SJCRH30 (cell line): ENCODE measurements around the gene LCOR. TPM values are rescaled to one million over a fixed set of nuclear protein-coding genes. Genes with fewer than 3 reads are reported as not detected.
A peak's percentile ranks its signal among the peaks of the same experiment; 100 is the strongest.

Experiments
- DNase-seq, 2 experiments: peaks; one replicate each; pipeline ENCODE4 v3.0.0-alpha.2; 2015 to 2020
- H3K27ac ChIP-seq: fragments of 250-450 bp; sonication (Bioruptor Pico); 2 replicates; pipeline ENCODE4 v1.5.1; 2020; ENCODE audit warnings: mild to moderate bottlenecking, moderate library complexity
- H3K27me3 ChIP-seq: fragments of 250-450 bp; sonication (Bioruptor Pico); 2 replicates; pipeline ENCODE4 v1.5.1; 2020; ENCODE audit warnings: mild to moderate bottlenecking, moderate library complexity
- H3K36me3 ChIP-seq: fragments of 250-450 bp; sonication (Bioruptor Pico); 2 replicates; pipeline ENCODE4 v1.5.1; 2020; ENCODE audit warnings: mild to moderate bottlenecking, moderate library complexity
- H3K4me1 ChIP-seq: fragments of 250-450 bp; sonication (Bioruptor Pico); 2 replicates; pipeline ENCODE4 v1.5.1; 2020; ENCODE audit warnings: mild to moderate bottlenecking, moderate library complexity
- H3K4me3 ChIP-seq: fragments of 250-450 bp; sonication (Bioruptor Pico); 2 replicates; pipeline ENCODE4 v1.5.1; 2020; ENCODE audit warnings: mild to moderate bottlenecking, moderate library complexity
- H3K9me3 ChIP-seq: fragments of 250-450 bp; sonication (Bioruptor Pico); replicated peaks from 2 replicates; pipeline ENCODE4 v1.5.1; 2020; ENCODE audit warnings: mild to moderate bottlenecking, moderate library complexity
- total RNA-seq: library from RNA; depleted of rRNA; stranded (reverse); fragments of >200 nt; shearing (Covaris generic); gene quantifications from 2 replicates; pipeline ENCODE4 v1.2.3, GENCODE V29; 2014

The LCOR gene
- total RNA-seq, 1 experiment from 2014 or later, result 26.7 TPM

- H3K27me3 ChIP-seq, result no peaks in the 10 kb centered on the region
- H3K4me1 ChIP-seq, result no peaks in the 10 kb centered on the region
- no peak overlapping the region for H3K4me3 ChIP-seq
- DNase-seq, result no peak
- 0 out of 2 replicates have a peak, but pooled peaks cover 5% of the 10 kb centered on the region for H3K9me3 ChIP-seq
- peaks cover 7% of the 10 kb centered on the region; the same call in 1 of the 2 replicates for H3K36me3 ChIP-seq
- H3K27ac ChIP-seq, result no peak overlapping the region
Measured at GRCh38 chr10:96891840-96892239, 59.7 kb downstream of the LCOR start.

- Histone ChIP-seq H3K27ac (no peak overlapping the region), H3K4me1 (no peaks in the 10 kb centered on the region), H3K9me3 (0 out of 2 replicates have a peak, but pooled peaks cover 5% of the 10 kb centered on the region), H3K27me3 (no peaks in the 10 kb centered on the region), H3K36me3 (no peaks in the 10 kb centered on the region), H3K4me3 (no peak overlapping the region)
- no peak for DNase-seq
Measured at GRCh38 chr10:96895662-96896424, 63.7 kb downstream of the LCOR start.

- H3K36me3 ChIP-seq, result no peaks in the 10 kb centered on the region
- DNase-seq, result no peak
- no peak overlapping the region for H3K27ac ChIP-seq
- 0 out of 2 replicates have a peak, but pooled peaks cover 5% of the 10 kb centered on the region for H3K9me3 ChIP-seq
- no peaks in the 10 kb centered on the region for H3K27me3 ChIP-seq
- no peaks in the 10 kb centered on the region for H3K4me1 ChIP-seq
- H3K4me3 ChIP-seq, result no peak overlapping the region
Measured at GRCh38 chr10:96896884-96897589, 64.9 kb downstream of the LCOR start.

GRCh38 chr10:96902117-96902516 is 70.0 kb downstream of the LCOR start:
- Histone ChIP-seq H3K27me3 (no peaks in the 10 kb centered on the region), H3K4me3 (no peak overlapping the region), H3K36me3 (no peaks in the 10 kb centered on the region), H3K4me1 (no peaks in the 10 kb centered on the region), H3K27ac (no peak overlapping the region), H3K9me3 (no peaks in the 10 kb centered on the region)
- DNase-seq, result no peak

GRCh38 chr10:96902731-96903358 is 70.7 kb downstream of the LCOR start:
- Histone ChIP-seq H3K9me3 (no peaks in the 10 kb centered on the region), H3K4me3 (no peak overlapping the region), H3K4me1 (no peaks in the 10 kb centered on the region), H3K27me3 (no peaks in the 10 kb centered on the region), H3K27ac (no peak overlapping the region), H3K36me3 (no peaks in the 10 kb centered on the region)
- no peak for DNase-seq

GRCh38 chr10:96904648-96905047 is 72.5 kb downstream of the LCOR start:
- no peaks in the 10 kb centered on the region for H3K36me3 ChIP-seq
- no peak for DNase-seq
- H3K27ac ChIP-seq, result no peak overlapping the region
- H3K4me1 ChIP-seq, result no peaks in the 10 kb centered on the region
- no peak overlapping the region for H3K4me3 ChIP-seq
- H3K9me3 ChIP-seq, result no peaks in the 10 kb centered on the region
- H3K27me3 ChIP-seq, result no peaks in the 10 kb centered on the region

GRCh38 chr10:96906864-96907263 is 74.8 kb downstream of the LCOR start:
- DNase-seq, result no peak
- H3K27me3 ChIP-seq, result no peaks in the 10 kb centered on the region
- no peak overlapping the region for H3K4me3 ChIP-seq
- H3K9me3 ChIP-seq, result no peaks in the 10 kb centered on the region
- H3K4me1 ChIP-seq, result no peaks in the 10 kb centered on the region
- no peak overlapping the region for H3K27ac ChIP-seq
- H3K36me3 ChIP-seq, result 0 out of 2 replicates have a peak, but pooled peaks cover 3% of the 10 kb centered on the region

- Histone ChIP-seq H3K27me3 (no peaks in the 10 kb centered on the region), H3K27ac (no peak overlapping the region), H3K9me3 (no peaks in the 10 kb centered on the region), H3K36me3 (0 out of 2 replicates have a peak, but pooled peaks cover 3% of the 10 kb centered on the region), H3K4me3 (no peak overlapping the region), H3K4me1 (no peaks in the 10 kb centered on the region)
- DNase-seq, result peak; percentile 2 to 54
Measured at GRCh38 chr10:96910488-96911395, 78.6 kb downstream of the LCOR start.

GRCh38 chr10:96912405-96912804 is 80.3 kb downstream of the LCOR start:
- H3K4me3 ChIP-seq, result no peak overlapping the region
- H3K9me3 ChIP-seq, result no peaks in the 10 kb centered on the region
- H3K27ac ChIP-seq, result no peak overlapping the region
- no peaks in the 10 kb centered on the region for H3K27me3 ChIP-seq
- no peak for DNase-seq
- H3K4me1 ChIP-seq, result no peaks in the 10 kb centered on the region
- H3K36me3 ChIP-seq, result 0 out of 2 replicates have a peak, but pooled peaks cover 3% of the 10 kb centered on the region

GRCh38 chr10:96913906-96914305 is 81.8 kb downstream of the LCOR start:
- Histone ChIP-seq H3K27ac (no peak overlapping the region), H3K27me3 (no peaks in the 10 kb centered on the region), H3K36me3 (0 out of 2 replicates have a peak, but pooled peaks cover 3% of the 10 kb centered on the region), H3K9me3 (no peaks in the 10 kb centered on the region), H3K4me1 (no peaks in the 10 kb centered on the region), H3K4me3 (no peak overlapping the region)
- DNase-seq, result no peak

- Histone ChIP-seq H3K27me3 (no peaks in the 10 kb centered on the region), H3K4me3 (no peak overlapping the region), H3K4me1 (no peaks in the 10 kb centered on the region), H3K36me3 (no peaks in the 10 kb centered on the region), H3K9me3 (no peaks in the 10 kb centered on the region), H3K27ac (no peak overlapping the region)
- no peak for DNase-seq
Measured at GRCh38 chr10:96917628-96918027, 85.5 kb downstream of the LCOR start.

GRCh38 chr10:96918214-96919002 is 86.3 kb downstream of the LCOR start:
- H3K4me1 ChIP-seq, result no peaks in the 10 kb centered on the region
- no peaks in the 10 kb centered on the region for H3K9me3 ChIP-seq
- no peak for DNase-seq
- no peak overlapping the region for H3K4me3 ChIP-seq
- no peaks in the 10 kb centered on the region for H3K36me3 ChIP-seq
- no peak overlapping the region for H3K27ac ChIP-seq
- H3K27me3 ChIP-seq, result no peaks in the 10 kb centered on the region

GRCh38 chr10:96919785-96920430 is 87.8 kb downstream of the LCOR start:
- Histone ChIP-seq H3K27me3 (no peaks in the 10 kb centered on the region), H3K9me3 (no peaks in the 10 kb centered on the region), H3K4me1 (no peaks in the 10 kb centered on the region), H3K36me3 (no peaks in the 10 kb centered on the region), H3K4me3 (no peak overlapping the region), H3K27ac (no peak overlapping the region)
- no peak for DNase-seq
